WERI-Rb-1 (cell line): ENCODE results near the gene TSPEAR.

Experiments used
- DNase-seq: peaks from one replicate; pipeline ENCODE4 v3.0.0-alpha.2; 2020
- H3K27ac ChIP-seq: fragments of 250-450 bp; sonication (Bioruptor Pico); 2 replicates; pipeline ENCODE4 v1.5.1; 2020; ENCODE audit warnings: mild to moderate bottlenecking, moderate library complexity
- H3K27me3 ChIP-seq: fragments of 250-450 bp; sonication (Bioruptor Pico); 2 replicates; pipeline ENCODE4 v1.5.1; 2021; ENCODE audit warnings: mild to moderate bottlenecking, low read depth, moderate library complexity; ENCODE audit not compliant: insufficient read depth, severe bottlenecking
- H3K36me3 ChIP-seq: fragments of 250-450 bp; sonication (Bioruptor Pico); 2 replicates; pipeline ENCODE4 v1.5.1; 2020; ENCODE audit warnings: mild to moderate bottlenecking, moderate library complexity
- H3K4me3 ChIP-seq: 2 replicates; pipeline ENCODE4 v1.5.1; 2011; ENCODE audit warnings: low read depth, mild to moderate bottlenecking, control low read depth, low read length
- H3K9me3 ChIP-seq: fragments of 250-450 bp; sonication (Bioruptor Pico); 2 replicates; pipeline ENCODE4 v1.5.1; 2021; ENCODE audit warnings: mild to moderate bottlenecking, moderate library complexity; ENCODE audit not compliant: severe bottlenecking
- TF ChIP-seq, protein P1 (sequence below): IDR thresholded peaks from 2 replicates; pipeline ENCODE4 v1.5.1; 2011; ENCODE audit warnings: low read depth, mild to moderate bottlenecking, control low read depth, inconsistent platforms, low read length

Gene TSPEAR

DNA sequence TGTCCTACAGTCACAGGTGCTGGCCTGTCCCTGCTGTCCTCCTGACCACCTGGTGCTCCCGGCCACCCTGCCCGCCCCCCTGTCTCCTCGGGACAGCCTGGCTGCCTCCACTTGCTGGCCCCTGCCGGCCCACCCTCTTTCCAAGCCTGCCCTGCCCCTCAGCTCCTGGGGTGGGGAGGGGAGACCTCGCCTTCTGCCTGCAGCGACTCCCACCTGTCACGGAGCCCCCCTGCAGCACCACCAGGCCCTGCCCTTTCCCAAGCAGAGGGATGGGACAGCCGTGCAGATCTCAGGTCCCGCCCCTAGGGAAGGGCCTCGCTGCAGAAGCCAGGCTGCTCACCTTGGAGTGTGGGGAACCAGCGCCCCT is 248.6 kb downstream of the TSPEAR start:
- H3K27me3 ChIP-seq = no peaks in the 10 kb centered on the region
- H3K4me3 ChIP-seq = no peak overlapping the region
- DNase-seq = no peak
- H3K36me3 ChIP-seq = no peaks in the 10 kb centered on the region; the same call in 1 of the 2 replicates
- no peaks in the 10 kb centered on the region for H3K9me3 ChIP-seq
- H3K27ac ChIP-seq = no peak overlapping the region
- TF ChIP-seq, protein P1, sequence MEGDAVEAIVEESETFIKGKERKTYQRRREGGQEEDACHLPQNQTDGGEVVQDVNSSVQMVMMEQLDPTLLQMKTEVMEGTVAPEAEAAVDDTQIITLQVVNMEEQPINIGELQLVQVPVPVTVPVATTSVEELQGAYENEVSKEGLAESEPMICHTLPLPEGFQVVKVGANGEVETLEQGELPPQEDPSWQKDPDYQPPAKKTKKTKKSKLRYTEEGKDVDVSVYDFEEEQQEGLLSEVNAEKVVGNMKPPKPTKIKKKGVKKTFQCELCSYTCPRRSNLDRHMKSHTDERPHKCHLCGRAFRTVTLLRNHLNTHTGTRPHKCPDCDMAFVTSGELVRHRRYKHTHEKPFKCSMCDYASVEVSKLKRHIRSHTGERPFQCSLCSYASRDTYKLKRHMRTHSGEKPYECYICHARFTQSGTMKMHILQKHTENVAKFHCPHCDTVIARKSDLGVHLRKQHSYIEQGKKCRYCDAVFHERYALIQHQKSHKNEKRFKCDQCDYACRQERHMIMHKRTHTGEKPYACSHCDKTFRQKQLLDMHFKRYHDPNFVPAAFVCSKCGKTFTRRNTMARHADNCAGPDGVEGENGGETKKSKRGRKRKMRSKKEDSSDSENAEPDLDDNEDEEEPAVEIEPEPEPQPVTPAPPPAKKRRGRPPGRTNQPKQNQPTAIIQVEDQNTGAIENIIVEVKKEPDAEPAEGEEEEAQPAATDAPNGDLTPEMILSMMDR = no peak

DNA sequence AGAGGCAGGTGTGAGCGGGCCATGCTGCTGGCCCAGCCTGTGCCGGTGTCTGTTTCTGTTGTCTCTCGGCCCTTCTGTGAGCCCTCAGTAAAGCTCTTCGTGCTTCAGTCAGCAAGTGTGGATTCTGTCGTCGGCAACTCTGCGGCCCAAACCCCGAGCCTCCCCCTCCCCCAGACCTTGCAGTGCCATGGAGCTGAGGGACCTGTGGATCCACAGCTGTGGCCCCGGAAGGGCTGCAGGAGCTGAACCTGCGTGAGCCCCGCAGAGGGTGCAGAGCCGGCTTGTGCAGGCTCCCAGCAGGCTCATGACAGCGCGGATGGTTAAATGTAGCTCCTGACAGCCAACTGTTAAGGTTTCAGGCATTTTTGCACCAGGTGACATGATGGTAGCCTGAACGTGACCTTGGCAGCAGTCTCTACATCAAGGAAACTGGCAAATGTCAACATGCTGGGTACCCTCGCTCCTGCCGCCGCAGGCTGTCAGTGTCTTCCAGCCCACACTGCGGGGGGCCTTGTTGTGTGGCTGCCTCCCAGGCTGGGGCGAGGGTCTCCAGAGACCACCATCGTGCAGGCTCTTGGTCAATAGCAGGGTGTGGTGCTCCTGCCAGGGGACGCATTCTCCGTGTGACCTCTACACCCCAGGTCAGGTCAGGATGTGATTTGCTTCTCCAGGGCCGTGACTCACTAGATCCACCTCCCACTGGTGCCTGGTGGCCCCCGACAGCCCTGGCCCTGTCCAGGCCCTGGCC is 249.1 kb downstream of the TSPEAR start:
- TF ChIP-seq, protein P1 = no peak
- no peaks in the 10 kb centered on the region for H3K27me3 ChIP-seq
- no peak for DNase-seq
- H3K27ac ChIP-seq = no peak overlapping the region
- no peaks in the 10 kb centered on the region for H3K9me3 ChIP-seq
- no peak overlapping the region for H3K4me3 ChIP-seq
- H3K36me3 ChIP-seq = peaks cover 2% of the 10 kb centered on the region

DNA sequence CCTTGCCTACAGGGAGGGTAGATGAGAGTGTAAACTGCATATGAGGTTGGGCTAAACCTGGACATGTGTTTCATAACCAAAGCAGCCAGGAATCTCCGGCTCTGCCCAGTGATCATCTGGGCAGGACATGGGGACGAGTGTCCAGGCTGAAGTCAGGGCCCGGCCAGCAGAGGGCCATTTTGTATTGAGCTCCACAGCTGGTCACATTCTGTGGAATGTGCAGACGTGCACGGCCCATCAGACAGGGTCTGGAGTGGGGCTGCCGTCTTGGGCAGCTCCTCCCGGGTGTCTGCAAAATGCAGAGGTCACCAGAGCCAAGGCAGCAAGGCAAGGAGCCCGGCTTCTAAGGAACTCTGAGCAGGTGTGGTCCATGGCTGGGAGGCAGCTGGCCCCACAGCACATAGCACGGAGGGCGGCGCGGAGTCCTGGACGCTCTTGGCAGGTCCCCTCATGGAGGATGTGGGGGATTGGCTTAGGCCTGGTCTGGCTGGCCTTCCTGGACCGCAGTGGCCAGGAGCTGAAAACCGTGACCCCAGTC is 249.8 kb downstream of the TSPEAR start:
- no peaks in the 10 kb centered on the region for H3K27me3 ChIP-seq
- TF ChIP-seq, protein P1 = peak; percentile 65
- no peak overlapping the region for H3K4me3 ChIP-seq
- peak; percentile 56 for DNase-seq
- H3K9me3 ChIP-seq = no peaks in the 10 kb centered on the region
- H3K27ac ChIP-seq = no peak overlapping the region
- H3K36me3 ChIP-seq = peaks cover 7% of the 10 kb centered on the region

DNA sequence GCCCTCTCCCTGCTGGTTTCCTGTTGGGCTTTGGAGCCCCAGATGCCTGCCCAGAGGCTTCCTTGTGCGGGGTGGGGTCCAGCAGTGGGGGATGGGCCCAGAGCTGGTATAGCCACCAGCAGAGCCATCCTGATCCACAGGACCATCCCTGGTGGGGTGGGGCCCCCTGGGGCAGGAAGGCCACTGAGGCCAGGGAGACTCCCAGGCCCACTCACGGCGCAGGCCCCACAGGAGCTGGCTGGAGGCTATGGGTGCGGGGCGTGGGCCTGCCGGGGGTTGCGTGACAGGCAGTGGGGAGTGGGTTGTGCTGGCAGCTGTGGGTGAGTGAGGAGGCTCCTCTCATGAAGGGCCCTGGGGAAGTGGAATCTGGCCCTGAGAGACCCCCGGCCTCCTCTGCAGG is 250.4 kb downstream of the TSPEAR start:
- peaks cover 7% of the 10 kb centered on the region for H3K36me3 ChIP-seq
- no peaks in the 10 kb centered on the region for H3K27me3 ChIP-seq
- no peaks in the 10 kb centered on the region for H3K9me3 ChIP-seq
- DNase-seq = no peak
- H3K27ac ChIP-seq = no peak overlapping the region
- TF ChIP-seq, protein P1 = no peak
- no peak overlapping the region for H3K4me3 ChIP-seq

DNA sequence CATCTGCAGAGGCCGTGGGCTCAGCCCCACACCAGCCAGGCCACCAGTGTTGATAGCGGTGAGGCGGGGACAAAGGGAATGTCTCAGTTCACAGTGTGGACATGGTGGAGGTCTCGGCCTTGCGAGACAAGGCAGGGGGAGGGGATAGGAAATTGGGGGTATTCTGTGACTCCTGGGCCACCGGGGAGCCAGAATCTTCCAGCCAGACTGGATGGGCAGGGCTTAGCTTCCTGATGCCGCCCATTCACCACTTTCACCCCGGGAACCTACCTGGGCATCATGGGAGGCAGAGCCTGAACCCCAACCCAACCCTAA is 251.0 kb downstream of the TSPEAR start:
- no peaks in the 10 kb centered on the region for H3K27me3 ChIP-seq
- TF ChIP-seq, protein P1 = no peak
- H3K9me3 ChIP-seq = no peaks in the 10 kb centered on the region
- H3K36me3 ChIP-seq = peaks cover 7% of the 10 kb centered on the region
- no peak overlapping the region for H3K4me3 ChIP-seq
- H3K27ac ChIP-seq = no peak overlapping the region
- no peak for DNase-seq
